PC-9 (cell line): Measurements from ENCODE around the gene GON7. TPM values are rescaled to one million over a fixed set of nuclear protein-coding genes. Genes with fewer than 3 reads are reported as not detected.
A peak's percentile ranks its signal among the peaks of the same experiment; 100 is the strongest.
"Not testable (repeated sequence)": the region's sequence is repeated elsewhere in the genome, so short reads cannot be mapped to it uniquely, and the experiment has no call there.

ENCODE experiments used
- BruUV-seq: library from RNA; stranded (reverse); fragments of 400-500 nt; replicated peaks from 2 replicates; lab custom pipeline; 2021; lab: Mats Ljungman, UMichigan
- CTCF ChIA-PET: fragments of 300-600 bp; sonication (Branson Sonifier 250); formaldehyde crosslinking; loops from one replicate; lab custom pipeline; 2022; ENCODE audit warnings: antibody characterized with exemption; lab: Charles Lee
- POLR2A ChIA-PET: fragments of 300-600 bp; sonication (Branson Sonifier 250); formaldehyde crosslinking; loops from one replicate; lab custom pipeline; 2022; ENCODE audit warnings: antibody characterized with exemption; ENCODE audit not compliant: unreplicated experiment; lab: Charles Lee
- DNase-seq, 2 experiments: peaks; one replicate each; pipeline versions ENCODE4 v3.0.0 to v3.0.0-alpha.2; 2015 to 2022; ENCODE audit warnings: mixed read lengths in 1 of 2
- H2AFZ ChIP-seq: fragments of 200-600 bp; sonication (generic); 2 replicates; pipeline ENCODE4 v1.8.1; 2017; ENCODE audit warnings: antibody characterized with exemption
- H3F3A ChIP-seq: fragments of 200-600 bp; sonication (generic); 2 replicates; pipeline ENCODE4 v1.8.1; 2017; ENCODE audit warnings: antibody characterized with exemption, mild to moderate bottlenecking, low read depth; ENCODE audit not compliant: insufficient read depth
- H3K27ac ChIP-seq: fragments of 200-600 bp; sonication (generic); 2 replicates; pipeline ENCODE4 v1.6.1; 2016; ENCODE audit warnings: mixed run types
- H3K27me3 ChIP-seq: fragments of 200-600 bp; sonication (generic); 2 replicates; pipeline ENCODE4 v1.6.1; 2016; ENCODE audit warnings: low read depth, mixed run types; ENCODE audit not compliant: insufficient read depth
- H3K36me3 ChIP-seq: fragments of 200-600 bp; sonication (generic); 2 replicates; pipeline ENCODE4 v1.6.1; 2016; ENCODE audit warnings: low read depth, mixed run types
- H3K4me1 ChIP-seq: fragments of 200-600 bp; sonication (generic); replicated peaks from 2 replicates; pipeline ENCODE4 v1.6.1; 2016; ENCODE audit warnings: mixed run types; ENCODE audit not compliant: insufficient read depth
- H3K4me2 ChIP-seq: fragments of 200-600 bp; sonication (generic); 2 replicates; pipeline ENCODE4 v1.6.1; 2017; ENCODE audit warnings: mixed run types
- H3K4me3 ChIP-seq: fragments of 200-600 bp; sonication (generic); 2 replicates; pipeline ENCODE4 v1.6.1; 2016; ENCODE audit warnings: mixed run types
- H3K79me2 ChIP-seq: fragments of 200-600 bp; sonication (generic); 2 replicates; pipeline ENCODE4 v1.6.1; 2017; ENCODE audit warnings: low read depth, mixed run types
- H3K9me2 ChIP-seq: fragments of 200-600 bp; sonication (generic); 2 replicates; pipeline ENCODE4 v1.8.1; 2017; ENCODE audit warnings: mild to moderate bottlenecking; ENCODE audit not compliant: insufficient read depth
- H3K9me3 ChIP-seq: fragments of 200-600 bp; sonication (generic); 2 replicates; pipeline ENCODE4 v1.8.1; 2016; ENCODE audit warnings: low read depth; ENCODE audit not compliant: insufficient read depth
- H4K20me1 ChIP-seq: fragments of 200-600 bp; sonication (generic); 2 replicates; pipeline ENCODE4 v1.8.1; 2017; ENCODE audit not compliant: insufficient read depth
- CTCF ChIP-seq: fragments of 200-600 bp; sonication (generic); conservative IDR thresholded peaks from 2 replicates; pipeline ENCODE4 v1.6.1; 2017; ENCODE audit warnings: mixed run types, antibody characterized with exemption, mild to moderate bottlenecking, moderate library complexity
- EZH2 ChIP-seq: fragments of 200-600 bp; sonication (generic); IDR thresholded peaks from 2 replicates; pipeline ENCODE4 v1.8.0; 2017; ENCODE audit warnings: antibody characterized with exemption, low read depth
- intact Hi-C: fragments of 100-400 bp; cut with micrococcal nuclease; formaldehyde crosslinking; loops from one replicate; pipeline ENCODE4 v1.10.0; 2022; ENCODE audit not compliant: unreplicated experiment
- total RNA-seq: library from RNA; stranded (reverse); gene quantifications from 2 replicates; pipeline ENCODE4 v1.2.3, GENCODE V29; 2021

The GON7 gene
- total RNA-seq, 1 experiment from 2014 or later, result 9.3 TPM

DNA sequence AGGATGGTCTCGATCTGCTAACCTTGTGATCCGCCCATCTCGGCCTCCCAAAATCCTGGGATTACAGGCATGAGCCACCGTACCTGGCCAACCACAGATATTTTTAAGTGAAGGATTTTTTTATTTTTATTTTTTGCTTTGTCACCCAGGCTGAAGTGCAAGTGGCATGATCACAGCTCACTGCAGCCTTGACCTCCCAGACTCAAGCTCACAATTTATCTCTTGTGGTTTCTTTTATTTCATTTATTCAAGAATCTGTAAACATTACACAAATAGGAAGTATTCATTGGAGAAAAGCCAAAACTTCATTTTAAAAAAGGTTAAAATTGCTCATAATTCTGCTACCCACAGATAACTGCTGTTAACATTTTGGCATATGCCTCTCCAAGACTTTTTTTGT is 35.5 kb downstream of the GON7 start:
- CTCF ChIA-PET, result interaction anchor here (0.6 kb wide), 1 partner anchor 29 kb away, joined by 3 read pairs; no protein-coding TSS in a partner anchor

GRCh38 chr14:93170141-93170540 is 36.7 kb downstream of the GON7 start:
- CTCF ChIA-PET, intact Hi-C loops: not testable (repeated sequence)

More for the DNA sequence above, 35.5 kb downstream of the GON7 start:
- Histone ChIP-seq H4K20me1 (no peaks in the 10 kb centered on the region), H3F3A (peaks cover 18% of the 10 kb centered on the region), H3K9me2 (no peaks in the 10 kb centered on the region), H3K4me1 (no peaks in the 10 kb centered on the region), H3K79me2 (no peaks in the 10 kb centered on the region), H3K36me3 (no peaks in the 10 kb centered on the region), H3K27me3 (no peaks in the 10 kb centered on the region), H3K9me3 (no peaks in the 10 kb centered on the region), H3K27ac (peak overlapping the region; percentile 43; the same call in 1 of the 2 replicates), H3K4me3 (no peak overlapping the region), H2AFZ (no peak overlapping the region), H3K4me2 (peak overlapping the region; percentile 33; the same call in 1 of the 2 replicates)
- BruUV-seq, result no TSS peak
- intact Hi-C loops, result no loop called here
- POLR2A ChIA-PET, result no interaction called here
- TF ChIP-seq EZH2 (no peak), CTCF (no peak)
- peak in 1 of 2 experiments; percentile 78 for DNase-seq

GRCh38 chr14:93169619-93170018 is 37.2 kb downstream of the GON7 start:
- DNase-seq, H3K27me3 ChIP-seq, H3K9me2 ChIP-seq, H3K4me3 ChIP-seq, H3K4me2 ChIP-seq, intact Hi-C loops, BruUV-seq, CTCF ChIA-PET, H3K4me1 ChIP-seq, POLR2A ChIA-PET, H4K20me1 ChIP-seq, H3K36me3 ChIP-seq, H3K27ac ChIP-seq, H3K9me3 ChIP-seq, H3K79me2 ChIP-seq, H2AFZ ChIP-seq: not testable (repeated sequence)
- peaks cover 18% of the 10 kb centered on the region for H3F3A ChIP-seq

More at GRCh38 chr14:93170141-93170540, 36.7 kb downstream of the GON7 start:
- H3K4me1 ChIP-seq, H3K36me3 ChIP-seq, H3K9me3 ChIP-seq, H3K27me3 ChIP-seq, H4K20me1 ChIP-seq, H3K27ac ChIP-seq, H3K9me2 ChIP-seq, POLR2A ChIA-PET, H3K4me2 ChIP-seq, BruUV-seq, H2AFZ ChIP-seq, DNase-seq, H3K79me2 ChIP-seq, H3K4me3 ChIP-seq: not testable (repeated sequence)
- peaks cover 18% of the 10 kb centered on the region for H3F3A ChIP-seq

DNA sequence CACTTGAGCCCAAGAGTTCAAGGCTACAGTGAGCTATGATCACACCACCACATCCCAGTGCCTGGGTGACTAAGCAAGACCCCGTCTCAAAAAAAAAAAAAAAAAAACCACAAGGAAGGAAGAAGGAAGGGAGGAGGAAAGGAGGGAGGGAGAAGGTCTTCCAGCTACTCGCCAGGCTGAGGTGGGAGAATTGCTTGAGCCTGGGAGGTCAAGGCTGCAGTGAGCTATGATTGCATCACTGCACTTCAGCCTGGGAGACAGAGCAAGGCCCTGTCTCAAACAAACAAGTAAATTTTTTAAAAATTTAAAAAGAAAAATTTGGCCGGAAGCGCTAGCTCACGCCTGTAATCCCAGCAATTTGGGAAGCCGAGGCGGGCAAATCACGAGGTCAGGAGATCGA is 38.3 kb downstream of the GON7 start:
- DNase-seq, H2AFZ ChIP-seq, H3K9me3 ChIP-seq, H3K27me3 ChIP-seq, H3K9me2 ChIP-seq, H3K4me2 ChIP-seq, H3K36me3 ChIP-seq, H3K4me1 ChIP-seq, POLR2A ChIA-PET, BruUV-seq, CTCF ChIA-PET, H3K4me3 ChIP-seq, H3K79me2 ChIP-seq, H3K27ac ChIP-seq, intact Hi-C loops, H4K20me1 ChIP-seq: not testable (repeated sequence)
- peaks cover 18% of the 10 kb centered on the region for H3F3A ChIP-seq

DNA sequence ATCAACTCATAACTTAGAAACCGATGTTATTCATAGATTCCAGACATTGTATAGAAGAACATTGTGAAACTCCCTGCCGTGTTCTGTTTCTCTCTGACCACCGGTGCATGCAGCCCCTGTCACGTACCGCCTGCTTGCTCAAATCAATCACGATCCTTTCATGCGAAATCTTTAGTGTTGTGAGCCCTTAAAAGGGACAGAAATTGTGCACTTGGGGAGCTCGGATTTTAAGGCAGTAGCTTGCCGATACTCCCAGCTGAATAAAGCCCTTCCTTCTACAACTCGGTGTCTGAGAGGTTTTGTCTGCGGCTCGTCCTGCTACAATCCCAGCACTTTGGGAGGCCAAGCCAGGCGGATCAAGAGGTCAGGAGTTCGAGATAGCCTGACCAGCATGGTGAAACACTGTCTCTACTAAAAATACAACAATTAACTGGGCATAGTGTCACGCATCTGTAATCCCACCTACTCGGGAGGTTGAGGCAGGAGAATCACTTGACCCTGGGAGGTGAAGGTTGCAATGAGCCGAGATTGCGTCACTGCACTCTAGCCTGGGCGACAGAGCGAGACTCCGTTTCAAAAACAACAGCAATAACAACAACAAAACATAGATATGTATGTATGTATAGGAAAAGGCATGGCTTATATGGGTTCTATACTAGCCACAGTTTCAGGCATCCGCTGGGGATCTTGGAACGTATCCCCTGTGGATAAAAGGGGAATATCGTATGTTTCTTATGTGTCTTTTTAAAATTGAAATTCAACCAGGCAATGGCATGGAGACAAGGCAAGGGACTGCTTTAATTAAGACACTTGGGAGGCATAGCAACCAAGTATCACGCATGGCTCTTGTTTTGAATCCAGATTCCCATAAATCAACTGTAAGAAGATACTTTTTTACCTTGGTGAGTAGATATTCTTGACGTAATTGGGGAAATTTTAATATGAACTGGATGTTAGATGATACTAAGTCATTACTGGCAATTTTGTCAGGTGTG is 41.3 kb downstream of the GON7 start:
- CTCF ChIA-PET, H3K9me3 ChIP-seq, H3K4me3 ChIP-seq, H3K9me2 ChIP-seq, H4K20me1 ChIP-seq, H3K27me3 ChIP-seq, H2AFZ ChIP-seq, BruUV-seq, H3K4me1 ChIP-seq, H3K4me2 ChIP-seq, H3K27ac ChIP-seq, H3F3A ChIP-seq, H3K79me2 ChIP-seq, DNase-seq, H3K36me3 ChIP-seq, intact Hi-C loops: not testable (repeated sequence)
- POLR2A ChIA-PET, result interaction anchor here (0.7 kb wide), 1 partner anchor 405 kb away, joined by 3 read pairs; no protein-coding TSS in a partner anchor
